ENCODE data around the gene GPR84.

GPR84 gene

DNA sequence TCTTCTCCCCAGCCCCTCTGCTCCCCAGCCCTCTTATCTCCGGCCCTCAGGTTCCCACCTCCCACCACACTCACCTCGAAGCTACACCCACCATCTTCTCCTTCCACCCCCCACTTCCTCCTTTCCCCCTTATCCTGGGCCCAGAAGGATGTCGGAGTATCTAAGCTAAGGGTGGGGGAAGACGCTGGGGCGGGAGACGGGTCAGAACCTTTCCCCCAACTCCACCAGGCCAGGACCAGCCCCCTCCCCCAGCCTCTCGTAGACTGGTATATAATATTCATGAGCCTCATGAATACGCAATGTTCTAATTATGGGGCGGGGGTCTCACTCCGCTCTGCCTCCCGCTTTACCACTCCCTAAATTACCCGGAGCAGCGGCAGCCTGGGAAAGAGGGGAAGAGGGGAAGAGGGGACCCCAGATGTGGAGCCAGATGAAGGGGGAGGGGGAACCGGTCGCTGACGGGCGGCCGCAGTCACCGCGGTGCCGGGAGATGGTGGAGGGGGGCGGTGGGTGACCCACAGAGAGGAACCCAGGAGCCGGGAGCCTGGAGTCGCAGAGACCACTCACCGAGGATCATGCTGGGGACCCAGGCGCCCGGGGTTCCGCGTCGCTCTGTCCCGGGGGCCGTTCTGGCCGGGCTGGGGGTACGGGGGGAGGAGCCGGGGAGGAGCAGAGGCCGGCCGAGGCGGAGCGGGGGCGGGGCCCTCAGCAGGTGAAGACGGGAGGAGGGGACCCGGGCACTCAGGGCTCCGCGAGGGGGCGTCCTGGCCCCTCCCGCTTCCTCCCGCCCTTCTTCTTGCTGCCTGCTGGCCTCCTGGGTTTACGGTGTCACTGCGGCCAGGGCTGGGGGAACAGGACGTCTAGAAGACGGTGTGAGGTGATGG, 26.6 kb upstream of the GPR84 start:
- DNase-seq: peak; percentile 74

DNA sequence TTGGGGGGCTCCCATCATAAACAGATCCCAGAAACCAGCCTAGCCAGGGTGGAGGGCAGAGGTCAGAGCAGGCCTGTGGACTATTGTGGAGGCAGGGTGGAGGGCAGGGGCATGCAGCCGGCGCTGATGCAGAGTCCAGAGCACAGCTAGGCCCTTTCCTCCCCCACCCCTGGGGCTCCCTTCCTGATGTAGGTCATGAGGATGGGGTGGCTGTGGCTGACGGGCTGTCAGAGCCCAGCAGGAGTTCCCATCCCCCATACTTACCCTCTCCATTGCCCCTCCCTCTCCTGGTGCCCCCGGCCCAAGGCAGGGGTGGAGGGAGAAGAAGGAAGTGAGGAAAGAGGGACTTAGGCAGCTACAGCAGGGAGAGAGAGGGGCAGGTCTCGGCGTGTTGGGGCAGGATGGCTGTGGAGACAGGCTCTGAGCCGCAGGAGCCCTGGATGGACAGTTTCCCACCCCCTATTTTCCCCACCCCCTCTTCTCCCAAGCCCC, 25.9 kb upstream of the GPR84 start:
- DNase-seq: no peak

DNA sequence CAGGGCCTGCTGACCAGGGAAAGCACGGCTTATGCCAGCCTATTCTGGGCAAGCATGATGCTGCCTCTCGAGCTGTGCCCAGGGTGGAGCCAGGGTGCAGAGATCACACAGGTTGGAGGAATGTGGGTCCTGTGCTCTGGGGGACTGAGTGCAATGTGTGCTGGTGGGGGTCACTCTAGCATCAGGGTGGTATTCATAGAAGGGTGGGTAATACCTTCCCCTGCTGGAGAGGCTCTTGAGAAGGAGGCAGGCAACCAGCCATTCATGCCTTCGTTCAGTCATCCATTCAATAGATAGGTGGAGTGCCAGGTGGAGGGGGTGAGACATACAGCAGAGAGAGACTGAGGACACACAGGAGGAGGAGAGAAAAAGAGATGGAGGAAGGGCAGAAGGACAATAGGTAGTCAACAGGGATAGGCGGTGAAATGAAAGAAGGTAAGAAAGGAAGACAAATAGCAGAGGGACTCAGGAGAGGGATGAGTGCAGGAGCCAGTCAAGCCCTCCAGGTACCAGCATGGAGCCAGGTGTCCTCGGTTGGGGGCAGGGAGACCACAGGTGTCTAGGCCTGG, 25.4 kb upstream of the GPR84 start:
- no peak for DNase-seq

DNA sequence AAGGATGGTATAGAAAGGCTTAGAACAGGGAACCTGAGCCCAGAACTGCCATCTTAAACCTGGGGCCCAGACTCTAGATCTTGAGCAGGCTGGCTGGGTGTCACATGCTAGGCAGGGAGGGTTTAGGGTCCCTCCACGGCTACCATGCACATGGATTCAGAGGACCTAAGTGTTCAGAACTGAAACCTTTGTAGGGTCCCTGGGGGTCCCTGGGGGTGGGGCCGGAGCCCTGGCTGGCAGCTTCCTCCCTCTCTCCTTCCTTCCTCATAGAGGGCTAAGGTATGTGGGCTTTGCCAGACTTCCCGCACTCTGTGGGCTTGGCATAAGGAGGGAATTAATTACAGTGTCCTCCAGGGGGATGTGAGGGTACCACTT, 24.8 kb upstream of the GPR84 start:
- DNase-seq: no peak

DNA sequence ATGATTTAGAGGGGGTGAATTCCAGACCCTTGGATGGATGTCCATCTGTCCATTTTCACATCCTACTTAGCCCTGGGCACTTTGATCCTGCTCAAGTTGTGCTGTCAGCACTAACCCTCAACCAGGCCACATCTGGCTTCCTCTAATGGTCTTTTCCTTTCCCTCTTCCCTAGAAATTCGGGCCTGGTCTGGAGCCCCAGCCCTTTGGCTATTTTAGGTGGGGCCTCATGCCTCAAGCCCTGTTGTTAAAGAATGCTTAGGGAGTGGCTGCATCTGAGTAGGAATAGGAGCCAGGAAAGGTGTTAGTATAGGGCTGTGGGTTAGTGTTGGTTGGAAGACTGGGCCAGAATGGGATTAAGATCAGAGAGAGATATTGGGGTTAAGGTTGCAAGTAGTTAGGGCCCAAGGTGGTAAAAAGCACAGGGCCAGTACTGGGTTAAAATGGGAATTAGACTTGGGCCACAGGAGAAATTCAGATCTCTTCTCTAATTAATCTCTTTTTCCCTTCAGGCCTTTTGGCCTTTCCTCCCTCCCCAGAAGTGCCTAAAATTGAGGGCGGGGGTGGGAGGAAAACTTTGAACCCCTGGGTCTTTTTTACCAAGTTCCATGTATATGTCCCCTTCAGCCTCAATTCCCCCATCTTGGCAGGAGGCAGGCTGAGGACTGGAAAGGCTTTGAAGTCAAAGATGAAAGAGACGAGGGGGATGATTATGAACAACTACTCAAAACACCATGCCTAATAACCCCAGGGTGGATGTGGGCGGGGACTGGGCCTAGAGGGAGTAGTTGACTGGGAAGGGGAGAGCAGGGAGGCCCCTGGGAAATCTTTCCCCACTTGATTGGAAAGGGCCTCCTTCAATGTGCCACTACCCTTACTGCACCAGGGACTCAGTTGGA, 24.2 kb upstream of the GPR84 start:
- DNase-seq: no peak

DNA sequence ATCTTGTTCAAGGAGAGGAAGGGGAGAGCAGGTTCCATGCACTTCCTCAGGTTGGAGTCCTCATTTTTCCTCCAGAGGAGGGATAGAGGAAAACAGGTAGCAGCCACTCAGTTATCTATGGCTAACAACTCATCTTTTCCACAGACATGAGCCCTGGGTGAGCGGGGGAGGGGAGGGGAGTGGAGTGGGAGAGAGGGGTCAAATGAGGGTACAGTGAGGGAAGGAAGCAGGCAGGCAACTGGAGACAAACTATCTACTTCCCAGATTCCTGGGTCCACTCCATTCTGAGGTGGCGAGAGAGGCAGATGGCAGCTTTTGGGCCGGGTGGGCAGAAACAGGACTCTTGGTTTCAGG, 22.8 kb upstream of the GPR84 start:
- DNase-seq: no peak

DNA sequence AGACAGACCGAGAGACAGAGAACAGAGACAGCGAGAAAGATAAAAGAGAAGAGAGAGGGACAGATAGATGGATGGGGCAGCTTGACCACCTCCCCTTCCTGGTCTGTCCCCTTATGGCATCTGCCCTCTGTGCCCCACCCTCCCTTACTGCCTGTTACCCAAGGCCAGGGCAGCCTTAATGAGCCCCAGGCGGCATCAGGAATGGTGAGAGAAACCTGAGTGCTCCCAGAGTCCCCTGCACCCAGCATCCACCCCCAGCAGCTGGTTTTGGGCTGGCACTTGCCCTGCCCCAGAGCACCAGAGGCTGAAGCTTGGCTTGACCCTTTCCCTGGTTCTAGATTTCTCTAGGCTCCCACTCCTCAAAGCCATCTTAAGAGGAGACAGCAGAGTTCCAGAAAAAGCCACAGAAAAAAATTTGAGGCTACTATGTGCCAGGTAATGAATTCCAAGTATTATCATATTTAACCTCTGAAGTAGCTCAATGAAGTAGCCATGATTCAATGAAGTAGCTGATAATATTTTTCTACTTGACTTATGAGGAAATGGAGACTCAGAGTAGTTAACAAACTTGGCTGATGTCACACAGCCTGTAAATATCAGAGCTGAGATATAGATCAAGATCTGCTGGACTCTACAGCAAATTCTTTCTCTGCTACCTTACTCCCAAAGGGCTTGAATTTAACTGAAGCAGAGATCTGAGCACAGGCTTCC, 22.3 kb upstream of the GPR84 start:
- no peak for DNase-seq

DNA sequence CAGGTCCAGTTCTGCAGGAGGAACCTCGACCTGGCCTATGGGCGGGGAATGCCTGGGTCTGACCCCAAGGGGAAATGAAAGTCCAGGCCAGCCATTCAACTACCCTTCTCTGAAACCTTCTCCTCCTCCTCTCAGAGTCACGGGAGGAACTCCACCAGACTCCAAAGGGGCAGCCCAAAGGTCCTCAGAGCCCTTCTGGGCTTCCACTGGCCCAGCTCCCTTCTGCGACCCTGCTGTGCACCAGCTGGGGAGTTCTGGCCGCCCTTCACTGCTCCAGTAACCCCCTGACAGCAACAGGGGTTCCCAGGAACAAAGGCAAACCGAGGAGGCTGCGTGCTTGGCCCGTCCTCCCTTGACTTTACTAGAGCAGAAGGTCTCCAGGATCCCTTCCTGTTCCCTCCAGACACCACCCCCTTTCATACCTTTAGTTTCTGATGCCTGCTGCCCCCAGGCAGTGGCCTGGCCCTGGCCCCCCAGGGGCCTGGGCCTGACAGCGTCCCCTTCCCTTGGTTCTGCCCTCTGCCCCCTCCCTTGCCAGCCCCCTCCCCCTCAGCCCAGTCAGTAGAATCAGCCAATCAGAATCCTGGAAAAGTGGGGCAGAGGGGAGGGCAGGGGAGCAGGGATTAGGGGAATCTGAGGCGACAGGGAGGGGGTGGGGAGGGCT, 21.1 kb upstream of the GPR84 start:
- DNase-seq: no peak

DNA sequence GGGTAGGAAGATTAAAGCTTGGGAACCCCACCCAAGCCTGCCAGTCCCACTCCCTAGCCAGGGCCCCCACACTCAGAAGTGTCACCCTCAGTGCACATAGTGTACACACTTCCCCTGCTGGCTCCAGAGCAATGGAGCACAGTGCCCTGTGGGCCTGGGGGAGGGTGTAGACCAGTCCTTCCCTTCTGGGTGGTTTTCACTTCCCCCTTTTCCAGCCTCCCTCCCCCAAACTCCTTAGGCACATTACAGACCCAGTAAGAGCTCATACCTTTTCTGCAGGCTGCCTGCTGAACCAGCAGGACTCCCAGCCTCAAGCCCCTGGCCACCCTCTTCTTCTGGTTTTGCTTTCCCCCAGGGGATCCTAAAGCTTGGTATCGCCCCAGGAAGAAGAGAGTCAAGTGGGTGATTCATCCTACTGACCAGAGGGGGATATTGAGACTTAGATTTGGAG, 20.3 kb upstream of the GPR84 start, which contains the start of gene ZNF385A:
TSS of gene ZNF385A (minus strand) at position 143 of the 451 bp plus-strand sequence. CDS start 219 bp downstream, outside the sequence.
- DNase-seq: no peak

DNA sequence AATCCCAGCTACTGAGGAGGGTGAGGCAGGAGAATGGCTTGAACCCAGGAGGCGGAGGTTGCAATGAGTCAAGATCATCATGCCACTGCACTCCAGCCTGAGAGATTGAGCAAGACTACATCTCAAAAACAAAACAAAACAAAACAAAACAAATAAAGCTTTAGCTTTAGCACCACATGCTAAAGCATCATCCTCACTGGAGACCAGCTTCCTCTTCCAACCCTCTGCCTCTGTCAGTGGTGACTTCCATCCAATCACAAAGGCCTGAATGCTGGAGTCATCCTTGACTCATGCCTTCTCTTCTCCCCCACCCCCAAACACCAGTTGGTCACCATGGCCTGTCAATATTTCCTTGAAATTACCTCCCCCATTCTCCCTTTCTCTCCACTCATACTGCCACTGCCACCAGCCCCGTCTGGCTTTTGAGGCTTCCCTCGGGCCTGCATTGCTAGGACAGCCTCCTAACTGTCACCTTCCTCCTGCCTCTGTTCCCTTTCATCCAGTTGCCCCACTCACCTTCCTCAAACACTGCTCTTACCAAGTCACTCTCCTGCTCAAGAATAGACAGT, 18.8 kb upstream of the GPR84 start:
- no peak for DNase-seq

DNA sequence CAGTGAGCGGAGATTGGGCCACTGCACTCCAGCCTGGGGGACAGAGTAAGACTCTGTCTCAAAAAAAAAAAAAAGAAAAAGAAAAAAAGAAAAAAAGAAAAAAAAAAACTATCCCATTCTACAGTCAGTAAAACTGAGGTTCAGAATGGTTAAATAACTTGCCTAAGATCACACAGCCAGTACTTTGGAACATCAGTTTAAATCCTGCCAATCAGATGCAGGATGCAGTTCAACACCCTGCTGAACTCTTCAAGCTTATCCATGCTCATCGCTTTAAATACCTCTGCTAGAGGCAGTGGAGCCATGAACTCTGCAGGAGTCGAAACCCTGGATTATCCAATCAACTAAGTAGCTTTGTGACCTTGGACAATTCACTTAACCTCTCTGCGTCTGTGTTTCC, 16.9 kb upstream of the GPR84 start:
- no peak for DNase-seq

DNA sequence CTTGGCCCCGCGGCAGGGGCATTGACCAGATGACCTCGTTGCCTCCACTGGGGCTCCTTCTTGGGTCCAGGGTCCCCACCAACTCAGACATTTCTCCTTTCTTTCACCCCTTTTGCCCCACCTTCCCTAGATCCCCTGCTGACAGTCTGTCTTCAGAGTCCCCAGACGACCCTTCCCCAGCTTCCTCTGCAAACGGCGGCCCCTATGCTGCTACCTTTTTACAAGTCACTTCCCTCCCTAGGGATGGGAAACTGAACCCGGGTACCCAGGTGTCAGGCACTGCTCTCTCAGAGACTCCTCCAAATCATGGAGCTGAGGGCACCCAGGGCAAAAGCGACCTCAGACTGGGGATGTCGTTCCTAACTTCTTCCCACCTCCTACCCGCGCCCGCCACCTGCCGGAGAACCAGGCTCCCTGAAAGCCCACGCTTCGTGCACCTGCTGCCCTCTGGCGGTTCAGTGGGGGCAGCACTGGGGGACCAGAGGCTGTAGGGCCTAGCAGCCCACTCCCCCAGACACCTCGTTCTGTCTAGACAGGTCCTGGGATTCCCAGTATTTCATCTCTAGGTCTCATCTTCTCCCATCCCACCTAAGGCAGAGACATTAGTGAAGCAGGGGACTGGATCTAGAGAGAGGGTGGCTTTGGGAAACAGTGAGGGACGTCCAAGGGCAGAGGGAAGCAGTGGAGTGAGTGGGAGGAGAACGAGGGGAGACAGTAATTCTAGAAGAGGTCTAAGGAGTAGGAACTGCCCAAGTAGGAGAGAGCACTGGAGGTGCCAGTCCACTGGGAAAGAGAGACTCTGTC, 15.3 kb upstream of the GPR84 start:
- peak; percentile 92 for DNase-seq

DNA sequence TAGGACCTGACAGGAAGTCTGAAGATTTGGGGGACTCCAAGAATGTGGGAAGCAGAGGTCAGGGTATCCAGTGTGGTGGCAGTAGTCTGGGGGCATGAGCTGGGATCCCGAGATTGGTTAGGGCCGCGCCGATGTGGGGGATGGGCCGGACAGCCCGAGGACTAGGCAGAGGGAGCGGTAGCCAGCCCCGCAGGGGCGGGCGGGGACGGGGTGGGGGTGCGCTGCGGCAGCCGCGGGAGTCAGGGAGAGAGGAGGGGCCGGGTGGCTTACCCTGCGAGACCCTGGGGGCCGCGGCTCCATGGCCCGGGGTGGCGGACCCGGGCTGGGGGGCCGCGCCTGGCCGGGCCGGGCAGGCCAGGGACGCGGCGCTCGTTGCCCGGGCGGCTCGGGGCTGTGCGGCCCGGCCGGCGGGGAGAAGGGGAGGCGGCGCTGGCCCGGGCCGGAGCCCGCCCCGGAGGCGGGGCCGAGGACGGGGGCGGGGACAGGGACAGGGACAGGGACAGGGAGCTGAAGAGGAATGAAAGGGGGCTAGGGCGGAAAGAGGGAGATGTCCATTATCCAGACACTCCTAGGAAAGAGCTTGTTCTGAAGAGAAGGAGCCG, 14.6 kb upstream of the GPR84 start:
- peak; percentile 48 for DNase-seq

DNA sequence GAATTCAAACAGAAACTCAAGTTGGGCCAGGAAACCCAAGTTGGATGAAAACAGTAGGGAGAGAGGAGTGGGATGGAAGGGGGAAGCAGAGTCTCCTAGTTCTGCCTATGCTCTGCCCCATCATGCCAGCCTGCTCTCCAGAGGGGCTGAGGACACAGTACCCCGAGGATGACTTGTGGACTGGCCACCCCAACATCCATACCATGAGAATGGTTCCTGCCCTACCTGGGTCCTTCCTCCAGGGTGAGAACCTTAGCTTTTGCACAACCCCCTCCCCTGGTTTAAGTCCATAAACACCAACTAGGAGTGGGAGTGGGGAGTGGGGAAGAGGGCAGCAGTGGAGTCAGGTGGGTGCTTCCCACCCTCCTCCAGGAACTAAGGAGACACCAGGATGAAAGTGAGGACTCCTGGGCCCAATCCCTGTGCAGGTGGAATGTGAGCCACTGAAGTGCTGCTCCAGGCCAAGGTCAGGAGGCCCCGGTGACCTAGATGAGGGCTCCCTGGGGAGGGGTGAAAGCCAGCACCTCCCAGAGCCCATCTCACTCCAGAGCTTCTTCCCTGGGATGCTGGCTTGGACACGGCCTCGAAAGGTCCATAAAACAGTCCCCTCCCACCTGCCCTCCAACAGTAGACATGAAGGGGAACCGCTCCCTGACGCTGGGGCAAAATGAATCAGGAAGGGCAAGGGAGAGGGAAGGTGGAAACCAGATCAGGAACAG, 13.7 kb upstream of the GPR84 start:
- no peak for DNase-seq

DNA sequence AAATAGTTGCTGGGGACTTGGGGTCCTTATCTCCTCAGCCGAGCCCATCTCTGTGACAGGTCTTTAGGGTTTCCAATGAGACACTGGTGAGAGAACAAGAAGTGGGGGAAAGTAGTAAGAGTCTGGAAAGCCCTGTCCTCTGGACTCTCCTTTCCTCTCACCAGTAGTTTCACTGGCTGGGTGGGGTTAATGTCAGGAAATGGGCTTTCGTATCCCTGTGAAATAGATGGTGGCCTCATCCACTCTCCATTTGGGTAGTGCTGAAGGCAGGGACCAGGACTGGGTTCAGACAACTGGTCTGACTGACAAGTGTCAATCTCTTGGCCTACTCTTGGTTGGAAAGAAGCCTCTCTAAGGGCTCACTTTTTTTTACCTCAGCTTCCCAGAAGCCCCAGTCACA, 12.7 kb upstream of the GPR84 start:
- no peak for DNase-seq

DNA sequence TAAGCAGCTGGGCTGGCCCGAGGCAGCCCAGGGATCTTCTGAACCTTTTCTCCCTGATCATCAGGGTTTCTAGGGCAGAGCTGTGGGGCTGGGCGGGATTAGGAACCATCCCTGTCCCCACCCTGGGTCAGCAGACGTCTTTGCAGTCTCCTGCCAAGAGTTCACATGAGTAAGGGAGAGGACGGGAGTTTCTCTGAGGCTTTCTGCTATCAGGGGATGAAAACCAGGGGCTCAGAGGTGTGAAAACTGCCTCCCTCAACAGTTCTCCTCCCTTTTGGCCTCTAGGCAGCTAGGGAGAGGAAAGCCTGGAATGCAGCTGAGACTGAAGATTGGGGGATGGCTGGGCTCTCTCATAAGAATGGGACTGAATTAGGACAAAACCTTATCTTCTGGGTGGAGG, 12.3 kb upstream of the GPR84 start:
- no peak for DNase-seq

DNA sequence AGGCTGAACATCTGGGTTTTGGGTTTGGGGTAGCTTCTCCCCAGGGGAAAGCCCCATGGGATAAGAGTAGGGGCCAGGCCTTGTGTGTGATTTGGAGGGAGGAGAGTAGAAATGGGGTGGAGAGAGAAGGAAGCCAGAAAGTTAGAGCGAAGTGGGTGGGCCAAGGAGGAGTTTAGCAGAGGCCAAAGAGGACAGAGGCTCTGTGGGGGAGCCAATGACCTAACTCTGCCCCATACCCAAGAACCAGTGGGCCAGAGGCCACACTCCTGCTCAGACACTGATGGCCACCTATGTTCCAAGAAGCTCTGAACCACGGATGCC, 10.9 kb upstream of the GPR84 start:
- no peak for DNase-seq

DNA sequence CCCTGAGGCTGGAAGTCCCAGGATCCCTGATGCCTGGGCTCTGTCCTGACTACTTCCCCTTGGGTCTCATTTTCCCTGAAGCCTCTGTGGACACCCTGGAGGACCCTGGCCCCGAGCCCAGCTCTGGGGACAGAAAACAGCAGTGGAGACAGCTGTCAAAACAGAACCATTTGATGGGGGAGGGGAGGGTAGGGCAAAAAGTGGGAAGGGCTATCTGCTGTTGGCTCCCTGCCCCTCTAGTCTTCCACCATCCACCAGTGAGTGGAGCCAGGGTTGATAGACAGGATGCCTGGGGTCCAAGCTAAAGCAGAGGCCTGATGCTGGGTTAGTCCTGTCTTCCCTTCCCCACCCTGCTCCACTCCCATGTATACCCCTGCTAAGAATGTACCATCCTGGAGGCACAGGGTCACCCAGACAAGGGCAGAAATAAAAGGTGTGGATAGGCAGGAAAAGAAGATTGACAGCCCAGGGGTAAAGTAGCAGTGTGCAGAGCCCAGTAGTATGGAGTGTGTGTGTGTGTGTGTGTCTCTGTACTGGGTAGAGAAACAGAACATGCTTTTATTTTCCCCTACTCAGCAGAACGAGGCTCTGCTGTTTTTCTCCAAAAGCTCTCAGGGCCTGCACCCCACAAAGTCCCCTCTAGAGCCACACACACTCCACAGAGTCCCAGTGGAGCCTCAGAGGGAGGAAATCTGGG, 10.4 kb upstream of the GPR84 start:
- DNase-seq: no peak

Measured in activated T-cell treated with anti-CD3 and anti-CD28 coated beads, Interleukin-2, amount 50 U/mL, for 1 hour (primary cell).